H9 (cell line): ENCODE data around the gene SIAH2. TPM values are rescaled to one million over a fixed set of nuclear protein-coding genes. Genes with fewer than 3 reads are reported as not detected.

Experiments used
- DNase-seq: peaks from one replicate; pipeline ENCODE4 v3.0.0-alpha.2; 2017
- H2AFZ ChIP-seq: one replicate; pipeline ENCODE4 v1.6.1; 2013; ENCODE audit warnings: mild to moderate bottlenecking, low read length, control low read depth, moderate library complexity
- H2AK5ac ChIP-seq: 2 replicates; pipeline ENCODE4 v1.6.1; 2013; ENCODE audit warnings: low read length, control low read depth, mixed read lengths; ENCODE audit not compliant: insufficient read length
- H2BK120ac ChIP-seq: one replicate; pipeline ENCODE4 v1.6.1; 2013; ENCODE audit warnings: low read depth, mild to moderate bottlenecking, low read length, control low read depth, inconsistent platforms; ENCODE audit not compliant: poor library complexity, severe bottlenecking
- H2BK12ac ChIP-seq: 2 replicates; pipeline ENCODE4 v1.6.1; 2013; ENCODE audit warnings: low read length, control low read depth, mixed read lengths, low read depth; ENCODE audit not compliant: insufficient read length
- H2BK15ac ChIP-seq: 2 replicates; pipeline ENCODE4 v1.6.1; 2013; ENCODE audit warnings: low read depth, low read length, control low read depth
- H2BK20ac ChIP-seq: one replicate; pipeline ENCODE4 v1.6.1; 2013; ENCODE audit warnings: low read depth, mild to moderate bottlenecking, low read length, control low read depth, inconsistent platforms; ENCODE audit not compliant: poor library complexity, severe bottlenecking
- H2BK5ac ChIP-seq: 2 replicates; pipeline ENCODE4 v1.6.1; 2013; ENCODE audit warnings: low read length, control low read depth, mixed read lengths; ENCODE audit not compliant: insufficient read length
- H3K14ac ChIP-seq: 2 replicates; pipeline ENCODE4 v1.6.1; 2013; ENCODE audit warnings: low read length, control low read depth; ENCODE audit not compliant: insufficient read depth
- H3K18ac ChIP-seq: 2 replicates; pipeline ENCODE4 v1.6.1; 2013; ENCODE audit warnings: low read depth, mild to moderate bottlenecking, mixed read lengths, low read length, control low read depth; ENCODE audit not compliant: insufficient read length
- H3K23ac ChIP-seq: 2 replicates; pipeline ENCODE4 v1.6.1; 2013; ENCODE audit warnings: low read length, control low read depth, mixed read lengths, low read depth; ENCODE audit not compliant: insufficient read length
- H3K23me2 ChIP-seq: 2 replicates; pipeline ENCODE4 v1.6.1; 2013; ENCODE audit warnings: low read depth, mild to moderate bottlenecking, mixed read lengths, low read length, control low read depth; ENCODE audit not compliant: insufficient read length, poor library complexity, severe bottlenecking
- H3K27ac ChIP-seq: 2 replicates; pipeline ENCODE4 v1.5.1; 2013; ENCODE audit warnings: low read length, control low read depth, mixed read lengths, low read depth; ENCODE audit not compliant: insufficient read length
- H3K27me3 ChIP-seq: 2 replicates; pipeline ENCODE4 v1.6.1; 2013; ENCODE audit warnings: low read length, control low read depth, inconsistent platforms; ENCODE audit not compliant: insufficient read depth
- H3K4ac ChIP-seq: 2 replicates; pipeline ENCODE4 v1.6.1; 2013; ENCODE audit warnings: low read depth, mild to moderate bottlenecking, control low read depth, inconsistent platforms, low read length, moderate library complexity
- H3K4me1 ChIP-seq: 2 replicates; pipeline ENCODE4 v1.6.1; 2013; ENCODE audit warnings: low read length, control low read depth, inconsistent platforms; ENCODE audit not compliant: insufficient read depth
- H3K4me2 ChIP-seq: 2 replicates; pipeline ENCODE4 v1.6.1; 2013; ENCODE audit warnings: low read length, control low read depth, mixed read lengths; ENCODE audit not compliant: insufficient read length, insufficient read depth
- H3K56ac ChIP-seq: 2 replicates; pipeline ENCODE4 v1.6.1; 2013; ENCODE audit warnings: low read depth, mild to moderate bottlenecking, mixed read lengths, low read length, control low read depth; ENCODE audit not compliant: insufficient read length
- H3K79me1 ChIP-seq: 2 replicates; pipeline ENCODE4 v1.6.1; 2013; ENCODE audit warnings: low read depth, mild to moderate bottlenecking, moderate library complexity, low read length, control low read depth, inconsistent platforms; ENCODE audit not compliant: insufficient read depth, poor library complexity, severe bottlenecking
- H3K79me2 ChIP-seq: 2 replicates; pipeline ENCODE4 v1.6.1; 2013; ENCODE audit warnings: low read length, control low read depth, inconsistent platforms; ENCODE audit not compliant: insufficient read depth
- H3K9ac ChIP-seq: 2 replicates; pipeline ENCODE4 v1.6.1; 2013; ENCODE audit warnings: low read length, control low read depth, mixed read lengths; ENCODE audit not compliant: insufficient read length; ENCODE audit errors: extremely low read depth
- H3K9me3 ChIP-seq: one replicate; pipeline ENCODE4 v1.6.1; 2013; ENCODE audit warnings: low read depth, low read length, inconsistent platforms; ENCODE audit not compliant: control insufficient read depth
- H3T11ph ChIP-seq: one replicate; pipeline ENCODE4 v1.6.1; 2013; ENCODE audit warnings: mild to moderate bottlenecking, low read length, control low read depth, inconsistent platforms
- H4K20me1 ChIP-seq: one replicate; pipeline ENCODE4 v1.6.1; 2013; ENCODE audit not compliant: control insufficient read depth, insufficient read length, insufficient read depth
- H4K5ac ChIP-seq: 2 replicates; pipeline ENCODE4 v1.6.1; 2013; ENCODE audit warnings: low read depth, mild to moderate bottlenecking, mixed read lengths, low read length, control low read depth; ENCODE audit not compliant: insufficient read length
- H4K8ac ChIP-seq: replicated peaks from 2 replicates; pipeline ENCODE4 v1.6.1; 2013; ENCODE audit warnings: low read length, control low read depth, mixed read lengths, low read depth; ENCODE audit not compliant: insufficient read length
- H4K91ac ChIP-seq: 2 replicates; pipeline ENCODE4 v1.6.1; 2013; ENCODE audit warnings: low read depth, mild to moderate bottlenecking, moderate library complexity, mixed read lengths, low read length, control low read depth; ENCODE audit not compliant: insufficient read length
- H3K27ac Mint-ChIP-seq, 3 experiments: 2 replicates in 2 of 3; 3 replicates in 1 of 3; pipeline ENCODE4 v1.8.0; 2020 to 2021; ENCODE audit warnings: mixed read lengths in 3 of 3, mild to moderate bottlenecking in 1 of 3, moderate library complexity in 1 of 3
- H3K27me3 Mint-ChIP-seq: 2 replicates; pipeline ENCODE4 v1.8.0; 2021; ENCODE audit warnings: low read depth, mild to moderate bottlenecking, moderate library complexity, mixed read lengths
- H3K36me3 Mint-ChIP-seq, 3 experiments: 2 replicates in 2 of 3; 3 replicates in 1 of 3; pipeline ENCODE4 v1.8.0; 2020 to 2021; ENCODE audit warnings: low read depth in 3 of 3, mixed read lengths in 3 of 3; ENCODE audit not compliant: insufficient read depth in 1 of 3
- H3K4me1 Mint-ChIP-seq, 2 experiments: 2 replicates each; pipeline ENCODE4 v1.8.0; 2020; ENCODE audit warnings: mixed read lengths in 2 of 2
- H3K4me3 Mint-ChIP-seq, 2 experiments: 2 replicates in 1 of 2; 3 replicates in 1 of 2; pipeline ENCODE4 v1.8.0; 2020 to 2021; ENCODE audit warnings: mild to moderate bottlenecking in 2 of 2, mixed read lengths in 2 of 2, moderate library complexity in 1 of 2
- H3K9me3 Mint-ChIP-seq, 2 experiments: 2 replicates in 1 of 2; 3 replicates in 1 of 2; pipeline ENCODE4 v1.8.0; 2020; ENCODE audit warnings: mild to moderate bottlenecking in 2 of 2, mixed read lengths in 2 of 2, moderate library complexity in 1 of 2
- WGBS: extraction: QIAGEN DNeasy Blood & Tissue Kit; methylation state at CpG from one replicate; pipeline ENCODE4 v1.1.7; 2013; ENCODE audit warnings: missing lambda C conversion rate, low lambda C conversion rate, mixed read lengths; ENCODE audit not compliant: insufficient read length; ENCODE audit errors: extremely low coverage; 5-methylcytosine and 5-hydroxymethylcytosine counted together
- total RNA-seq: library from RNA; stranded (reverse); gene quantifications from 2 replicates; pipeline ENCODE4 v1.2.1, GENCODE V29; 2021
- TF ChIP-seq, protein P1 (sequence below): fragments of 200-600 bp; sonication (generic); conservative IDR thresholded peaks from 3 replicates; pipeline ENCODE4 v1.8.0; 2021; ENCODE audit warnings: antibody characterized with exemption, mild to moderate bottlenecking

The SIAH2 gene
- total RNA-seq, 1 experiment from 2014 or later: 17.4 TPM

GRCh38 chr3:150778793-150779401, 15.9 kb upstream of the SIAH2 start:
- H3K27me3 ChIP-seq: no peaks in the 10 kb centered on the region

More at GRCh38 chr3:150778793-150779401, 15.9 kb upstream of the SIAH2 start:
- H2BK15ac ChIP-seq: no peak overlapping the region
- no peak overlapping the region for H4K8ac ChIP-seq
- no peak overlapping the region for H3K23ac ChIP-seq
- no peak overlapping the region for H3K4ac ChIP-seq
- H2BK12ac ChIP-seq: no peak overlapping the region
- no peaks in the 10 kb centered on the region for H3K4me1 ChIP-seq
- H3K9me3 ChIP-seq: no peaks in the 10 kb centered on the region
- DNase-seq: no peak
- no peak overlapping the region for H3T11ph ChIP-seq
- H3K9ac ChIP-seq: no peak overlapping the region
- Mint-ChIP-seq H3K4me1 (no peaks in the 10 kb centered on the region), H3K27ac (no peak overlapping the region; a peak in 1 of 7 replicates), H3K4me3 (no peak overlapping the region), H3K36me3 (no peaks in the 10 kb centered on the region), H3K9me3 (no peaks in the 10 kb centered on the region), H3K27me3 (no peaks in the 10 kb centered on the region; the same call in 1 of the 2 replicates)
- 0 out of 2 replicates have a peak, but pooled peaks cover 1% of the 10 kb centered on the region for H3K79me2 ChIP-seq
- H2BK20ac ChIP-seq: no peak overlapping the region
- H4K20me1 ChIP-seq: no peaks in the 10 kb centered on the region
- H3K18ac ChIP-seq: no peak overlapping the region
- H3K56ac ChIP-seq: no peak overlapping the region
- H4K91ac ChIP-seq: no peak overlapping the region
- no peak overlapping the region for H2BK120ac ChIP-seq
- no peak overlapping the region for H3K27ac ChIP-seq
- no peak overlapping the region for H4K5ac ChIP-seq
- no peaks in the 10 kb centered on the region for H3K79me1 ChIP-seq
- no CpG with 5 or more reads among the region's 42 CpGs for WGBS
- TF ChIP-seq, protein P1, sequence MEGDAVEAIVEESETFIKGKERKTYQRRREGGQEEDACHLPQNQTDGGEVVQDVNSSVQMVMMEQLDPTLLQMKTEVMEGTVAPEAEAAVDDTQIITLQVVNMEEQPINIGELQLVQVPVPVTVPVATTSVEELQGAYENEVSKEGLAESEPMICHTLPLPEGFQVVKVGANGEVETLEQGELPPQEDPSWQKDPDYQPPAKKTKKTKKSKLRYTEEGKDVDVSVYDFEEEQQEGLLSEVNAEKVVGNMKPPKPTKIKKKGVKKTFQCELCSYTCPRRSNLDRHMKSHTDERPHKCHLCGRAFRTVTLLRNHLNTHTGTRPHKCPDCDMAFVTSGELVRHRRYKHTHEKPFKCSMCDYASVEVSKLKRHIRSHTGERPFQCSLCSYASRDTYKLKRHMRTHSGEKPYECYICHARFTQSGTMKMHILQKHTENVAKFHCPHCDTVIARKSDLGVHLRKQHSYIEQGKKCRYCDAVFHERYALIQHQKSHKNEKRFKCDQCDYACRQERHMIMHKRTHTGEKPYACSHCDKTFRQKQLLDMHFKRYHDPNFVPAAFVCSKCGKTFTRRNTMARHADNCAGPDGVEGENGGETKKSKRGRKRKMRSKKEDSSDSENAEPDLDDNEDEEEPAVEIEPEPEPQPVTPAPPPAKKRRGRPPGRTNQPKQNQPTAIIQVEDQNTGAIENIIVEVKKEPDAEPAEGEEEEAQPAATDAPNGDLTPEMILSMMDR: no peak
- H2AK5ac ChIP-seq: no peak overlapping the region
- H2AFZ ChIP-seq: no peak overlapping the region
- H3K14ac ChIP-seq: no peak overlapping the region
- H2BK5ac ChIP-seq: no peak overlapping the region
- no peak overlapping the region for H3K4me2 ChIP-seq
- no peaks in the 10 kb centered on the region for H3K23me2 ChIP-seq
